GM19023 (cell line): ENCODE measurements around the gene C14orf132.
"Not testable (repeated sequence)": the region's sequence is repeated elsewhere in the genome, so short reads cannot be mapped to it uniquely, and the experiment has no call there.

Experiments used
- ATAC-seq: cut with Tn5 transposase; IDR thresholded peaks from one replicate; pipeline ENCODE4 v1.9.1; 2021; ENCODE audit warnings: mild to moderate bottlenecking, moderate library complexity; ENCODE audit not compliant: unreplicated experiment

Gene C14orf132

DNA sequence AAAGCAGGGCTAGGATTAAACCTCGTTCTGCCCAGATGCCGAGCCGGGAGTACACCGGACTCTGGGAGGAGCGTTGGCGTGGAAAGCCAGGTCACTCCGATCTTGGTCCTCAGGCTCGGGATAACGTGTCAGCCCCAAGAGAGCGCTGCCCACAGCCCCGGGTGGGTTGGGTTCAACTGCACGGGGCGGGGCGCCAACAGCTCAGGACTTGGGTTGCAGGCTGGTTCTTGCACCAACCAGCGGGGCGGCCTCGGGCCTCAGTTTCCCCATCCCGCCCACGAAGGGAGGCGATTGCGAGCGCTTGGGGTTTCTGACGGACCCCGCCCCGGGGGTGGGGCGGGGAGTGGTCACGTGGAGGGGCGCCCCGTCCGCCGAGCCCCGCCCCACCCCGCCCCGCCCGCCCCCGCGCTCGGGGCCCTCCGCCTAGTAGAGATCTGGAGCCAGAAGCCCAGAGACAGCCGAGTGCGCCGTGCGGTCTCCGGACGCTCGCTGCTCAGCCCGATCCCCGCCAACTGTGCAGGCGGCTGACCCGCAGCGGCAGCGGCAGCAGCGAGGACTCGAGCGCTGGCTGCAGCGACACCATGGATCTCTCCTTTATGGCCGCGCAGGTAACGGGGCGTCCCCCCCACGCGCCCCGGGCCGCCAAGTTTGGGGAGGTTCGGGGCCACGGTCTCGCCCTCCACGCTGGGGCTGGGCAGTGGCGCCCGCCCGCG lies at the start of gene C14orf132:
C14orf132 (plus strand) TSS at position 443 of the 713 bp plus-strand sequence; CDS start at position 582, 139 bp downstream.
- no peak for ATAC-seq

DNA sequence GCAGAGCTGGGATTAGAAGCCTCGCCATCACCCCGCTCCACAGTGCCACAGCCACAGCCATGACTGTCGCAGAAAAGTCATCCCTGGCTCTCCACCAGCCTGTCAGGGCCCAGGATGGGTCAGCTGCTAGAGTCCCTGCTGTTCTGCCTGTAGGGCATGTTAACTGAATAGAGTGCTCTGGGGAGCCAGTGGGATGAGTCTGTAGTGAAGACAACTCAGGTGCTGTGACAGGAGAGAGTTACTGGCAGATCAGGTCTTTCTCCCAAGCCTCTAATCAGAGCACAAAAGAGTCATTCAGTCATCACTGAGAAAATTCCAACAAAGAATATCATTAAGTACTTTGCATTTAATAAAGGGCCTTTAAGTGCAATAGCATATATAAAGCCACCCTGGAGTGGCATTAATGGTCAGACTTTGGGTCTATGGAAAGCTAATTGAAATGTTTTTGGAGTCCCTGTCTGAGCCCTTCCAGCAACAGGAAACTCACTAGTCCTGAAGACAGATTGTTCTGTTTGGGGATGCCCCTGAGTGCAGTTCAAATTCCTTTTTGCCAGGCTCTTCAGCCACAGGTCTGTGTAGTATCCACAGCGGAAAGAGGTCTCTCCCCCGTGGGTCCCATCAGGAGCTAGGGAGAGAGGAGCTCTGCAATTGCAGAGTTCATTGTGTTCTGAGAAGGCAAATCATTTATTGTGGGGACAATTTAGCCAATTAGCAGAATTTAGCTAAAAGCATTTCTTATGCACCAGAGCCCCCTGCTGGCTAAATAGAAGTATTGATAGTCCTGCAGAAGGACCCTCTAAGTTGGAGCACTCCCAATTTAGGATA lies 45.2 kb upstream of the C14orf132 start:
- ATAC-seq, result no peak

DNA sequence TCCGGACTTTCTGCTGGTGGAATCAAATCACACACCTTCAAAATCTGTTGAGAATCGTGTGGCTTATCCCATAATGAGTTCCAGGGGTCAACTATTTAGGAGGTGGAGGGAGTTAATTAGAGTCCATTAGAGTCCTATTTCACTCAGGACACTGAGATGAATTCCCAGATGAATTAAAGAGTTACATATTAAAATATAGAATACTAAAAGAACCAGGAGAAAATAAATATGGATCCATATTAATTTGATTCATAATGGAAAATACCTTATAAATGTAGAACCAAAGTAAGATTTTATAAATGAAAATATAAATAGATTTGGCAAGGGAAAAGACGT lies 44.6 kb upstream of the C14orf132 start:
- ATAC-seq, result no peak

DNA sequence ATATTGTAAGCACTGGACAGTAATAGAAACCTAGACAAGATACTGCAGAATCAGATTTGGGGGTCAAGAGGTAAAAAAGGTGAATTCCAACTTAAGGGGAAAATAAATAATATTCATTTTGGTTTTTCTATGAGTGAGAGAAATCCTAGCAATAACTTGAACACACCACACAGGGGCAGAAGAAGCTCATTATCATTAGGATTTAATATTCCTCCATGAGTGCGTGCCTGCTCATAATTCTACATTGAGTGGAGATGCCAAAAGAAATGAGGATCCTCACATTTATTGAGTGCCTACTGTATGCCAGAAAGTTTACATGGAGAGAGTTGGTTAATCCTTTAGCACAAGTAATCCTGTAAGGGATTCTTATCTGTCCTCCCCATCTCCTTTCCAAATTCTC lies 40.5 kb upstream of the C14orf132 start:
- ATAC-seq, result no peak

DNA sequence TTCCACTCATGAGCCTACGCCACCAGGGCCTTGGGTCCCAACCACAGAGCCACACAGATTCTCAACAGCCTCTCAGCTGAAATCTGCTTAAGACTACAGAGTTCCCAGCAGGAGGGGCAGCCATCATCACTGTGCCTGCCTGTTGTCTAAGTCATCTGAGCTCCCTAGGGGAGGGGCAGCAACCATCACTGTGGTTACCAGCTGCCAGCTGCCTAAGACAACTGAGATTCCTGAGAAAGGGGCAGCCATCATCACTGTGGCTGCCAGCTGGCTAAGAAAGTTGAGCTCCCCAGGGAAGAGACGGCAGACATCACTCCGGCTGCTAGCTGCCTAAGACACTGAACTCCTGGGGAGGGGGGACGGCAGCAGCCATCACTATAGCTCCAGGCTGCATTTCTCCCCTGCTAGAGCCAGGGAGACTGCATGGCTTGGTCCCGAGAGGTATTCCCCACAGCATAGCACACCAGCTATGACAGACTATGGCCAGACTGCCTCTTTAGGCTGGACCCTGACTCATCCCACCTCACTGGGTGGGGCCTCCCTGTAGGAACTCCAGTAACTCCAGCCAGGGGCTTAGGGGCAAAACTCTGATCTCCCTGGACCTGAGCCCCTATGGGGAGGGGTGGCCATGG lies 37.2 kb upstream of the C14orf132 start:
- ATAC-seq, result no peak

DNA sequence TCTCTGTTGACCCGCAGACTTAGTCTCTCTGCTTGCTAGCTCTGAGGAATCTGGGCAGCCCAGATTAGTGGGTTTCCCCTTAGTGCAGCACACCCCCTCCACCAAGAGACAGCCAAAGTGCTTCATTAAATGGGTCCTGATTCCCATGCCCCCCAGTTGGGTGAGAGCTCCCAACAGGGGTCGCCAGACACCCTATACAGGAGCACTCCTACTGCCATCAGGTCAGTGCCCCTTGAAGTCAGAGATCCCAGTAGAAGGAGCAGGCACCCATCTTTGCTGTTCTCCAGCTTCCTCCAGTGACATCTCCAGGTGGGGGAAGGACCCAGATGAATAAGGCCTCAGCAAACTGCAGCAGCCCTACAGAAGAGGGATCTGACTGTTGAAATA lies 36.7 kb upstream of the C14orf132 start:
- no peak for ATAC-seq

DNA sequence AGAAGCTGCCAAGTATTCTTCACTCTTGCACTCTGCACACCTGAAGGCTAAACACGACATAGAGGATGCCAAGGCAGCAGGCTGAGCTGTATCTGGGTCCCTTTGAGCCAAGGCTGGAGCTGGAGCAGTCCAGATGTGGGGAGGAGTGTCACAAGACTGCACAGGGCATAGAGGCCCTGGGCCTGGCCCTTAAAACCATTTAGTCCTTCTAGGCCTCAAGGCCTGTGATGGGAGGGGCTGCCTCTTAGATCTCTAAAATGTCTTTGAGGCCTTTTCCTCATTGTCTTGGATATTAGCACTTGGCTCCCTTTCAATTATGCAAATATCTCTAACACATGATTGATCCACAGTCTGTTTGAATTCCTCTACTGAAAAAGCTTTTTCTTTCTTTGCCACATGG lies 28.0 kb upstream of the C14orf132 start:
- ATAC-seq, result no peak

DNA sequence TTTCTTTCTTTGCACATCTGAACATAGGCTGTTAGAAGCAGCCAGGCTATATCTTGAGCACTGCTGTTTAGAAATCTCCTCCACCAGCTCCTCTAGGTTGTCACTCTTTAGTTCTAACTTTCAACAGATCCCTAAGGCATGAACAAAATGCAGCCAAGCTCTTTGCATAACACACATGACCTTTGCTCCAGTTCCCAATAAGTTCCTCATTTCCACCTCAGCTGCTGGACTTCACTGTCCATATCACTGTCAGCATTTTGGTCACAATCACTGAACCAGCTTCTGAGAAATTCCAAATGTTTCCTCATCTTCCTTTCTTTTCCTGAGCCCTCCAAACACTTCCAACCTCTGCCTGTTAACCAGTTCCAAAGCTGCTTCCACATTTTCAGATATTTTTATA lies 27.6 kb upstream of the C14orf132 start:
- no peak for ATAC-seq

DNA sequence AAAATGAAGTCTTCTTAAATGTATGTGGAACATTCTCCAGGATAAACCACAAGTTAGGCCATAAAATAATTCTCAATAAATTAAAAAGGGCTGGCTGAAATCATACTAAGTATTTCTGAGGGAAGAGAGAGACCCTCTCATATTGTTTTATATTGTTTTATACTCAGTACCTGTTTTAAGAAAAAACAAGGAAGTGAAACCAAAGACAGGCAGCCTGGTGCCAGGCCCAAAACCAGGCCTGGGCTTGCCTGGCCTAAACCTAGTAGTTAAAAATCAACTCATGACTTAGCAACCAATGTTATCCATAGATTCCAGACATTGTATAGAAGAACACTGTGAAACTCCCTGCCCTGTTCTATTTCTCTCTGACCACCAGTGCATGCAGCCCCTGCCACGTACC lies 26.4 kb upstream of the C14orf132 start:
- not testable (repeated sequence) for ATAC-seq

DNA sequence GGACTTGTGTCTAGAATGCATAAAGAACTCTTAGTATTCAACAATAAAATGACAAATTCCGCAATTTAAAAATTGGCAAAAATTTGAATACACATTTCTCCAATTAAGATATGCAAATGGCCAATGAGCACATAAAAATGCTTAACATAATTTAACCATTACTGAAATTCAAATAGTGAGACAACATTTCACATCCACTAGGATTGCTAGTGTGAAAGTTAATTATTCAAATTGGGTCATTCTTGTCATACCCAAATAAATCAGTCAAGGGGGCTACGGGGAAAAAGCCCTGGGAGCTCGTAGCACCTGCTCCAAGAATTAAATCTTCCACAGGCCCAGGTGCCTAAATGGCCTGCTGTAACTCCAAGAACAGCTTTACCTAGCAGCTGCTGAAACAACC lies 25.0 kb upstream of the C14orf132 start:
- no peak for ATAC-seq

DNA sequence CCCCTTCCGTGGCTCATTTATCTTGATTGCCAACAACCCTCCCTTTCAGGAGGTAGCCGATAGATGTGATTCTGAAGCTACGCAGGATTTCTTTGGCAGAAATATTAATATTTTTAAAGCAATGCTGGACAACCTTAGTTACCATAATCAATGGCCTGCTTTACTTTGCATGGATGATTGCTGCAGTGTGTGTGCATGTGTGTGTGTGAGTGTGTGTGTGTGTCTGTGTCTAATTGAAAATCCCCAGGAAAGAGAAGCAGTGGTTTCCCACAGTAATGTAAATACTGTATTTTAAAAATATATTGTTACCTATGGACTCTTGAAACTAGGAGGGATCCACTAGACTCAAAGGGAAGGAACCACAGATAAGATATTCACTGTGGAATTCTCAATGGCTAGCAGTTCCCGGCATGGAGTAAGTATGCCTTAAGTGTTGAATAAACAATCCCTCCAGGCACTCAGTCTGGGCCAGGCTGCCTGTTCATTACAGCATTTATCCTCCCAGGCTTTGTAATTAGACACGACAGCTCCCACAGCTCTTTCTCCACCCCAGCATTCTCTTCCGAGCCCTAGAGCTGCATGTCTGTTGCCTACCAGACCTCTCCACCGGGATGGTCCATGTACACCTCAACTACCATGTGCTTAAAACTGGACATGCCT lies 22.5 kb upstream of the C14orf132 start:
- ATAC-seq, result no peak

DNA sequence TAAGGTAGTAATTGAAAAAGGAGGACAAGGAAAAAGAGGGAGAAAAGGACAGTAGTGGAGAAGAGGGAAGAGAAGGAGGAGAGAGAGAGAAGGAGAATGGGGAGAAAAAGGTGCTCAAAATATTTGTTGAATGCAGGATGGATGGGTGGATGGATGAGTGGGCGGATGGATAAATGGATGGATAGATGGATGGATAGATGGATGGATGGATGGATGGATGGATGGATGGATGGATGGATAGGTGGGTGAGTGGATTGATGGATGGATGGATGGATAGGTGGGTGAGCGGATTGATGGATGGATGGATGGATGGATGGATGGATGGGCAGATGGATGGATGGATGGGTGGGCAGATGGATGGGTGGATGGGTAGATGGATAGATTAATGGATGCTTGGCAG lies 21.3 kb upstream of the C14orf132 start:
- ATAC-seq, result no peak

DNA sequence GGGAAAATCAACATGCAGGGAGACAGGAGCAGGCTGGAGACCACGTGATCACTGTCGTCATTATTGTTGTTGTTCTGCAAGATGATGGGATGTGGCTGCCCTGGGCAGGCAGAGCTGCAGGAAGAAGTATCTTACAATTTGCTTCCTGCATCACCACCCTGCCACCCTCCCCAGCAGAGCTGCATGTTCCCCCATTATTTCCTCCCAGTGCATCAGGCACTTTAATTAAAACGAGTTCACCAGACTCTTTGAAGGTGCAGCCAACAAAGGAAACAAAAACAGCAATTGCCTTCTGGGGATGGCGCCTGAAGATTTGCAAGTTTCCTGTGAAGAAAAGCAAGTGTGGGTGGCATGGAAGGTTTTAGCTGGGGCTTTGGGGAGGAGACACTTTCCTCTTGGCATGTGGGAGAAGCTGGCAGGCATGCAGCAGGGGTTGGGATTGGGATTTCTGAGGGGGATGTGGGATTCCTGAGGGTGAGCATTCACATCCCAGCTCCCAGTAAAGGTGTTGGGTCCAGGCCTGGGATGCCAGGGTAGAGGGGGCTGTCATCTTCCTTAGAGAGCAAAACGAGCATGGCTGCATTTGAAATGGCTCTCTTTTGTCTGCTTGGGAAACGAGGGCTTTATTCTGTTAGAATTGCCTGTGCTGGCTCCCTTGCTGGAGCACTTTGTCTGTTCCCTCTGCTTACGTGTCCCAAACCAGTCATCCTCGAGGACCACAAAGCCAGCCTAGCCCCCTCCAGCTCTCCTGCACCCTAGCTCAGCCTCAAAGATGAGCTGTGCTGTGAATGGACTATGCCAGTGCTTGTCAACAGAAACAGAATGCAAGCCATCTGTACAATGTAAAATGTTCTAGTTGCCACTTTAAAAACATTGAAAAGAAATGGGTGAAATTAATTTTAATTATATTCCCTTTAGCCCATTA lies 11.5 kb upstream of the C14orf132 start:
- no peak for ATAC-seq

DNA sequence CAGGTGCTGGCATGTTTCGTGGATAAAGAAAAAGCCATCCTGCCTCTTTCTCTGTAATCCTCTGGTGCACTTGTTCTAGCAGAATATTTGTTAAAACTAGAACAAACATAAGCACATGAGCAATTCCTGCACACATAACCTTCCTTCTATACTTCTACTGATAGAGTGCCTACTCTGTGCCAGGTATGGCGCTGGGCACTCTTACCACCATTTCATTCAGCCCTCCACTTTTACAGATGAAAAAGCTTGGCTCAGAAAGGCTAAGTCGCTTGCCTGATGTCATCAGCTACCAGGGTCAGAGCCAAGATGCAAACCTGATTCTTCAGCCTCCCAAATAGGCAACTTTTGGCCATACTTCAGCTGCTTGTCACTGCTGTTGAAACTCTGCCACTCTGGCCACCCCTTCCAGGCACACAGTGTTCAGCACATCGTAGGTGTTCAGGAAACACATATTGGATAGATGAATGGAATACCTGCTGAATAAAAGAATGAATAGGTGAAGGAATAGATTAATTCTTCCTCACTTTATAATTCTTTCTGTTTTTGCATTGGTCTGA lies 10.0 kb upstream of the C14orf132 start:
- no peak for ATAC-seq

DNA sequence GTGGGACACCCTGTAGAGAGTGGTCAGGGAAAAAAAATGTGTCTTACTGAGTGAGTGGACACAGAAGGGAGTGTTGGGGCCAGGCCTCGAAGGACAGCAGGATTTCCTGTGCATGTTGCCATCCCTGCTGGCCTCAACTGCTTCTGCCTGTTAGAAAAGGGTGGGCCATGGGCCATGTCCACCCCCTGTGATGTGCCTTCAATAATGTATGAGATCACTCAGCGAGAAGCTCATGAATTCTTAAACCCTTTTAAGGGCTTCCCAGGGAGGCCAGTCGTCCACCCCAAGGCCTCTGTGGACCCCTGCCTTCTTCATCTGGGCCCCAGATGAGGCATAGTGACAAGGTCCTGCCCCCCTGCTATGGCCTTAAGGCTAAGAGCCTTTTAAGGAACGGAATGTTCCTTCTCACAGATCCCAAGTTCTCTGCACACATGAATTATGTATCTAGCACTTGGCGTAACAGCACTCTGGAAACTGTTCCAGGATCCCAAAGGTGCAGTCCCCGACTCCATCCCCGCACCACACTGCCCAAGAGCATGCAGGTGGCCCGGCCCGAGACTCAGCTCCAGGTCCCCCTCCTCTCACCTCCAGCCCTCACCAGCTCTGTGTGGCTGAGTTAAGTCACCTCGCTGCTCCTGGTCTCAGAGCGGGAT lies 8.9 kb upstream of the C14orf132 start:
- no peak for ATAC-seq

DNA sequence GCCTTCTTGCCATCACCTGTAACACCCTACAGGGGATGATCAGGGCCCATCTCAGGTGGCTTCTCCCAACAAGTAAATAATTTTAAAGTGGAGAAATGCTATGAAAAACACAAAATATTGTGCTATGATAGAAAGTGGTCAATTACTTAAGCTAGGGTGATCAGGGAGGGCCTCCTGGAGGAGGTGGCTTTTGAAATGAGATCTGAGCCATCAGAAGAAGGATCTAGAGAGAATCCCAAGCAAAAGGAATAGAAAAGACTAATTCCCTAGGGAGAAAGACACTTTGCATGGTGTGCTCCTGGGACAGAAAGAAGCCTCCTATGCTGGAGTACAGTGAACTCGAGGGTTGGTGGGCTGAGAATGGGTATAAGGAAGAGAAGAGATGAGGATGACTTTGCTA lies 7.5 kb upstream of the C14orf132 start:
- no peak for ATAC-seq

DNA sequence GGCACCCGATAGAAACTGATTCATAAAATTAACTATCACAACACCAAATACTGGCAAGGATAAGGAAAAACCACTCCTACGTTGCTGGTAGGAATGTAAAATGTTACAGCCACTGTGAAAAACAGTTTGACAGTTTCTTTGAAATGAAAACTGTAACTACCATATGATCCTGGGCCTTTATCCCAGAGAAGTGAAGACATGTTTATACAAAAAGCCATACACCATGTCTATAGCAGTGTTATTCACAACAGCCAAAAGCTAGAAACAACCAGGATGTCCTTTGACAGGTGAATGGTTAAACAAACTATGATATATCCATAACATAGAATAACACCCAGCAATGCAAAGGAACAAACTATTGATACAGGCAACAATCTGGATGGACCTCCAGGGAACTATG lies 3.7 kb upstream of the C14orf132 start:
- no peak for ATAC-seq

DNA sequence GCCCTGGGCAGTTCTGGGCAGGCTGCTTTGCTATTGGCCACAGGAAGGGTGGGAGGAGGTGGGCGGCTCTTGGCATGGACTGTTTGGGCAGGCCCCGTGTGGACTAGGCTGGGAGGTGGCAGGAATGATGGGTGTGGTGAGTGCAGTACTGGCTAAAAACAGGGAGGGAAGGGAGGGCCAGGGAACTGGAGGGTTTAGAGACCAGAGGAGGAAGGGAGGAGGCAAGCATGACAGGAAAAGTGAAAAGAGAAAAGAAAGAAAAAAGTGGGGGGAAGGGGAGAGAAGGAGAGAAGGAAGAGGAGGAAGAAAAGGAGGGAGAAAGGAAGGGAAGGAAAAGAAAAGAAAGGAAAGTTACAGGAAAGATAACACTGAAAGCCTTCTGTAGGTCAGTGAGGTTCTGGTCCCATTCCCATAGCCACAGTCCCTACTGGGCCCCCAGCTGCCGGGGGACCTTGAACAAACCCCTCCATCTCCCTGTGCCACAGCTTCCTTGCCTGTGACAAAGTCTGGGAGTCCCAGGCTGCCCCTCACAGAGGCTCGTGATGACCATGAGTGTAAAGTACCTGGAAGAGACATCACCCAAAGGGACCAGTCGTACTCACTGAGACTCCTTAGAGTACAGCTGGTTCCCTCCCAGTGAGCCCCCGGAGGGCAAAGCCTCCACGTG lies 1.1 kb upstream of the C14orf132 start:
- ATAC-seq, result no peak

DNA sequence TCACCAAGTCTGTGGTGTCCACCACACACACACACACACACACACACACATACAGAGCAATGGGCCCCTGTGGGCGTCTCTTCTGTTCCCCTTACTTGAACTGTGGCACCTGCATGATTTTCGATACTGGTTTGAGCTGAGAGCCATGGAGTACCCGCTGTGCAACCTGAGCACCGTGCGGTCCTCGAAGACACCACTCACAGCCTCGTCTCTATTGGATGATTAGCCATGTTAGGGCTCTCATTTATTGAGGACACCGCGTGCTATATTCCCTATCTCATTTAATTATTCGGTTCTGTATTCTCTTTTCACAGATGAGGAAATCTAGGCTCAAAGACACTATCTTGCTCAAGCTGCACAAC lies 623 bp upstream of the C14orf132 start:
- no peak for ATAC-seq
